GM18505 (cell line): Measurements from ENCODE around the gene USP34.
"Not testable (repeated sequence)": the region's sequence is repeated elsewhere in the genome, so short reads cannot be mapped to it uniquely, and the experiment has no call there.

Experiments used
- ATAC-seq: cut with Tn5 transposase; IDR thresholded peaks from one replicate; pipeline ENCODE4 v1.9.1; 2021; ENCODE audit not compliant: unreplicated experiment
- POLR2A ChIP-seq: IDR thresholded peaks from 4 replicates; pipeline ENCODE4 v1.6.1; 2011; ENCODE audit warnings: borderline replicate concordance; ENCODE audit not compliant: insufficient read depth, insufficient read length; ENCODE audit errors: extremely low read depth

The USP34 gene

DNA sequence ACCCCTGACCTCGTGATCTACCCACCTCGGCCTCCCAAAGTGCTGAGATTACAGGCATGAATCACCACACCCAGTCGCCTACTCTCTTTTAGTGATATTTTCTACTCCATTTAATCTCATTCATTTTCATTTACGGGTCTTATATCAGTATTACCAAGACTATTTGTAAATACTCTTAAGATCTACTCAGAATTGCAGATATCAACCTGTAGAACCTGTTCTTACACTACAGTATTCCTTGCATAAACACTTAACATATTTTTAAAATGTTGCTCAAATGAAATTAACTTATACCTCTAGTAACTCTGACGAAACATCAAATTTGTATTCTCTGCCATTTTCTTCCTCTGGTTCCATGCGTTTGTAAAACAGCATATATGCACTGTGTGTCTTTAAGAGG is 229.6 kb downstream of the USP34 start:
- no peak for TF ChIP-seq POLR2A
- ATAC-seq: no peak

DNA sequence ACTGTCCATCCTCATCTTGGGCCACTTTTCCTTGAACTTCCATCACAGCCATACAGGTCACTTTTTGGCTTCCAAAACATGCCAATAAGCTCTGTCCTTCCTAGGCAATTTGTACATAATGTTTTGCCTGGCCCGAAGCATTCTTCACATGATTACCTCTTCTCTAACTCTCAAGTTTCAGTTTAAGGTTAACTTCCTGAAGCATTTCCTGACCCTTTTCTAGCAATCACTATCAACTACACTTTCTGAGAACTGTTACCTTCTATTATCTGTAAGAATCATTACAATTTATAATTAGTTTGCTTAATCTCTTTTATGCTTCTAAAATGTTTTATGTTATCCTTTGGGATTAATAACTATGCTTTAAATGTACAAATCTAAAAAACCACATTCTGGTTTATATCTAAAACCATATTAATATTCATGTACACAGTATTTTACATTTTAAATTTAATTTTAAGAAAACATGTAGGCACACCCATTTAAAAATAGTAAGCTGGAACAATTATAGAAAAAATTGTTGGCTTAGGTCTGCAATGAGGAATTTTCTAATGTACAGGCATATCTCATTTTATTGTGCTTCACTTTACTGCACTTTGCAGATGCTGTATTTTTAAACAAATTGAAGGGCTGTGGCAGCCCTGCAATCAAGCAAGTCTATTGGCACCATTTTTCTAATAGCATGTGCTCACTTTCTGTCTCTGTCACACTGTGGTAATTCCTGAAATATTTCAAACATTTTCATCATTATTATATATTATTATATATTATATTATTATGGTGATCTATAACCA is 232.5 kb downstream of the USP34 start:
- no peak for ATAC-seq
- TF ChIP-seq POLR2A: no peak

- no peak for TF ChIP-seq POLR2A
- ATAC-seq: no peak
These were observed 235.2 kb downstream of the USP34 start for GRCh38 chr2:61235716-61236115.

DNA sequence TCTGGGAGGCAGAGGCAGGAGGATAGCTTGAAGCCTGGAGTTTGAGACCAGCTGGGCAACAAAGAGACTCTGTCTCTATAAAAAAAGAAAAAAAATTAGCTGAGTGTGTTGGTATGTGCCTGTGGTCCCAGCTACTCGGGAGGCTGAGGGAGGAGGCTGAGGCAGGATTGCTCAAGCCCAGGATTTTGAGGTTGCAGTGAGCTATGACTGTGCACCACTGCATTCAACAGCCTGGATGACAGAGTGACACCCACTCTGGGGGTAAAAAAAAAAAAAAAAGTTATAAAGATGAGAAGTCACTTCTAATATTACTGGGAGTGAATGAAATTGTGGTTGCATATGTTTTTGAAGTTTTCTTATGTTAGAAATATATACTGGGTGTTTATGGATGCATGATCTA is 237.3 kb downstream of the USP34 start:
- no peak for ATAC-seq
- TF ChIP-seq POLR2A: no peak

GRCh38 chr2:61229936-61230335 is 241.0 kb downstream of the USP34 start:
- no peak for TF ChIP-seq POLR2A
- ATAC-seq: no peak

DNA sequence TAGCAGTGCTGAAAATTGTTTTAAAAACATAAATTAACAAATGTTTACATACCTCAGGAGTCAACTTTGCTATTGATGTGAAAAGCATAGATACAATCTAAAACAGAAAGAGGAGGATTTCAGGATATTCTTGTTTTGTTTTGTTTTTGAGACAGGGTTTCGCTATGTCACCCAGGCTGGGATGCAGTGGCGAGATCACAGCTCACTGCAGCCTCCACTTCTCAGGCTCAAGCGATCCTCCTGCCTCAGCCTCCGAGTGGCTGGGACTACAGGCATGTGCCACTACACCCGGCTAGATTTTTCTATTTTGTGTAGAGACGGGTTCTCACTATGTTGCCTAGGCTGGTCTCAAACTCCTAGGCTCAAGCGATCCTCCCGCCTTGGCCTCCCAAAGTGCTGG is 248.3 kb downstream of the USP34 start:
- TF ChIP-seq POLR2A: no peak

DNA sequence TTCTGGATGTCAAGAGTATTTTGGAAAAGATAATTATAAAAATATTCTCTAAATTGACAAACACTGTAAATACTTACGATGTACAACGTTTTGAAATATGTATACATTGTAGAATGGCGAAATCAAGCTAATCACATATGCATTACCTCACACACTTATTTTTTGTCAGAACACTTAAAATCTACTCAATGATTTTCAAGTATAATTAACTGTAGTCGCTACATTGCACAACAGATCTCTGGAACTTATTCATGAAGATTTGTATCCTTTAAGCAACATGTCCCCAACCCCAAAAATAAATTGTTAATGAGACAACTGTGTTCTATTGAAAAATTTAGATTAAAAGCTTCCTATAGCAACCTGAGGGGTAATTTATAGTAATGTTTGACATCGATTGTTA is 249.1 kb downstream of the USP34 start:
- ATAC-seq: no peak
- TF ChIP-seq POLR2A: no peak

More for the DNA sequence above, 248.3 kb downstream of the USP34 start:
- ATAC-seq: no peak

DNA sequence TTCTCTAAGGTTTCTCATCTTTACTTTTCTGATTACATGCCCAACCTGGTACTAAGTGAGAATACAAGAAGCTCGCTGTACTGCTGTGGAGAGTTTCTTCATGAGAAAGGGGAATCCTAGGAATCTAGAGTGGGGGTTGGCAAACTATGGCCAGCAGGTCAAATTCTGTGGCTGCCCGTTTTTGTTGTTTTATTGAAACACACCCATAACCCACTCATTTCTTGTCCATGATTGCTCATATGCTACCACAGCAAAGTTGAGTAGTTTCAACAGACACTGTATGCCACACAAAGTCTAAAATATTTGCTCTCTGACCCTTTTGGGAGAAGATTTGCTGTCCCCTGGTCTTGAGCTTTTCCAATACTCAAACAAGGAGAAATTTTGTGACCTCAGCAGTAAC is 250.1 kb downstream of the USP34 start:
- no peak for ATAC-seq
- no peak for TF ChIP-seq POLR2A

DNA sequence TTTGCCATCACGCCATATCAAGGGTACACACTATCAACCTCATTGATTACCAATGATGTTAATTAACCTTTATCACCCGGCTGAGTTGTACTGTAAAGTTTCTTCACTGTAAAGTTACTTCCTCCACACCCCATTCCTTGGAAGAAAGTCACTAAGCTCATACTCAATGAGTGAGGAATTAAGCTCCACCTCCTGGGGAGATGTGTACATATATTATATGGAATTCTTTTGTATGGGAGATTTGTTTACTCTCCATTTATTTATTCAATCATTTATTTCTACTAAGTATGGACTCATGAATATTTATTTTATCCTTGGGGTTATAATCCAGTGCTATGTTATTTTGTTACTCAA is 252.1 kb downstream of the USP34 start:
- TF ChIP-seq POLR2A: no peak
- no peak for ATAC-seq

DNA sequence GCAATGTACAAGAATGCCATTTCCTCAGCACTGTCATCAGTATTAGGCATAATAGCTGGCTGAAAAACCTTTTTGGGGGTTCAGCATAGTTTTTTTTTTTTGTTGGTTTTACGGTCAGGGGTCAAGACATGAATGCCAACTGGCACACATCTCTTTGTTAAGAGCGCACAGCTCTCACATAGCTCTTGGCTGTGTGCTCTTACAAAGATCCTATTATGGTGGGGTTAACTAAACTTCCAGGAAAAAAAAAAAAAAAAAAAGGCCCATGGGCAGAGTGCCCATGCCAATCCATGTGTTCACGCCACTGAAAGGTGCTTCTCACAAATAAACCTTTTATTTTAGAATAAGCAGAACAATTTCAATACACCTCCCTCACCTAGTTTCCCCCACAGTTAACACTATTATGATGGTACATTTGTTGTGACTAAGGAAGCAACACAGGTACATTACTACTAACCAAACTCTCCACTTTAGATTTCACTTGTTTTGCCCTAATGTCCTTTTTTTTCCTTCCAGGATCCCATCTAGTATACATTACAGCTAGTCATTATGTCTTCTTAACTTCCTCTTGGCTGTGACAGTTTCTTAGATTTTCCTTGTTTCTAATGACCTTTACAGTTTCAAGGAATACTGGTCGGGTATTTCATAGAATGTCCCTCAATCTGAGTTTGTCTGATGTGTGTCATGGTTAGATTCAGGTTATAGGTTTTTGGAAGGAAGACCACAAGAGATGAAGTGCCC is 252.6 kb downstream of the USP34 start:
- no peak for ATAC-seq
- TF ChIP-seq POLR2A: no peak

DNA sequence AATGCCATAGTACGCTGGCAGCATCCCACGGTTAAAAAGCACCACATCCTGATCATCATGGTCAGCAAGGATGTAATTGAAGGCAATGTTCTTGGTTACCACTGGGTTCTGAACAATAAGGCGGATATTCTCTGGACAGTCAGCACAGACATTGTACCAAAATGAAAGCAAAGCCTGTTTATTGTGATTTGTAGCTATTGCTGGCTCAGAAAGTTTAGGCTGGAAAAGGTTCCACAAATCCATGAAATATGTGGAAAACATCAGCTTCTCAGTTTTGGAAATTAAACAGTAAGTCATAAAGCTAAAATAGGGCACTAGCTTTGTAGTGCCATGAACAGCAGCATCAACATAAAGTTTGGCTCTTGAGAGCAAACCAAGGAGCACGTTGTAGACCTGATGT is 256.7 kb downstream of the USP34 start:
- ATAC-seq: no peak
- TF ChIP-seq POLR2A: no peak

GRCh38 chr2:61210332-61210981 is 260.4 kb downstream of the USP34 start:
- no peak for TF ChIP-seq POLR2A
- no peak for ATAC-seq

- ATAC-seq: no peak
These were observed 265.8 kb downstream of the USP34 start for GRCh38 chr2:61205132-61205531.

DNA sequence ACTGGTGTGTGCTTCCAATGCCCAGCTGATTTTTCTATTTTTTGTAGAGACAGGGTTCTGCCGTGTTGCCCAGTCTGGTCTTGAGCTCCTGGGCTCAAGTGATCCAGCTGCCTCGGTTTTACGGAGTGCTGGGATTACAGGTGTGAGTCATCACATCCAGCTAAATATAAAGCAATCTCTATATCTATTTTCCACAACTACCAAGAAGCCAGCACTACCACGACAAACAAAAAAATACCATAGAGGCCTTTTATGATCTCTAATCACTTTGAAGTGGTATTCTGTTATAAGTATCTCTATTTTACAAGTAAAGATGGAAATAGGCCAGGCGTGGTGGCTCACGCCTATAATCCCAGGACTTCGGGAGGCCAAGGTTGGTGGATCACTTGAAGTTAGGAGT is 274.2 kb downstream of the USP34 start:
- TF ChIP-seq POLR2A: no peak
- ATAC-seq: no peak

More at GRCh38 chr2:61205132-61205531, 265.8 kb downstream of the USP34 start:
- no peak for TF ChIP-seq POLR2A

DNA sequence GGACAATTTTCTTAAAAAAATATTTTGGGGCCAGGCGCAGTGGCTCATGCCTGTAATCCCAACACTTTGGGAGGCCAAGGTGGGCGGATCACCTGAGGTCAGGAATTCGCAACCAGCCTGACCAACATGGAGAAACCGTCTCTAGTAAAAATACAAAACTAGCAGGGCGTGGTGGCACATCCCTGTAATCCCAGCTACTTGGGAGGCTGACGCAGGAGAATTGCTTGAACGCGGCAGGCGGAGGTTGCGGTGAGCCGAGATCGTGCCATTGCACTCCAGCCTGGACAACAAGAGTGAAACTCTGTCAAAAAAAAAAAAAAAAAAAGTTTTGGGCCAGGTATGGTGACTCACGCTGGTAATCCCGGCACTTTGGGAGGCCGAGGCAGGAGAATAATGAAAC is 276.2 kb downstream of the USP34 start:
- not testable (repeated sequence) for ATAC-seq
